Right atrium auricular region (tissue), 2 donors: ENCODE results near the gene SPRTN. TPM values are rescaled to one million over a fixed set of nuclear protein-coding genes. Genes with fewer than 3 reads are reported as not detected.
"Not testable (repeated sequence)": the region's sequence is repeated elsewhere in the genome, so short reads cannot be mapped to it uniquely, and the experiment has no call there.

Experiments used
- DNase-seq: peaks from one replicate; pipeline ENCODE4 v3.0.0-alpha.2; 2019; ENCODE audit warnings: low spot score
- H3K27ac ChIP-seq, 2 donors: fragments of 200-600 bp; sonication (generic); 1 replicate in 1 of 2; 2 replicates in 1 of 2; pipeline ENCODE4 v1.5.1; 2016 to 2019
- H3K27me3 ChIP-seq, 2 donors: fragments of 200-600 bp; sonication (generic); one replicate each; pipeline versions ENCODE4 v1.5.1 to v1.6.0; 2017 to 2019
- H3K36me3 ChIP-seq: fragments of 200-600 bp; sonication (generic); one replicate; pipeline ENCODE4 v1.5.1; 2016
- H3K4me1 ChIP-seq, 2 donors: fragments of 200-600 bp; sonication (generic); one replicate each; pipeline versions ENCODE4 v1.5.1 to v1.6.0; 2017 to 2019
- H3K4me3 ChIP-seq, 2 donors: fragments of 200-600 bp; sonication (generic); 1 replicate in 1 of 2; 2 replicates in 1 of 2; pipeline ENCODE4 v1.5.1; 2017 to 2019; ENCODE audit warnings: mild to moderate bottlenecking in 1 of 2, moderate library complexity in 1 of 2
- H3K9me3 ChIP-seq, 2 donors: fragments of 200-600 bp; sonication (generic); one replicate each; pipeline ENCODE4 v1.5.1; 2019
- CTCF ChIP-seq, 2 donors: fragments of 200-600 bp; sonication (generic); IDR thresholded peaks; one replicate each; pipeline ENCODE4 v1.5.1; 2019; ENCODE audit warnings: antibody characterized with exemption in 2 of 2
- total RNA-seq, 2 donors: library from RNA; depleted of rRNA; stranded (reverse); fragments of >200 nt; gene quantifications; one replicate each; pipeline ENCODE4 v1.1.0, GENCODE V29; 2016

Gene SPRTN
- total RNA-seq, 2 donors from 2014 or later: 8.9 to 9.1 TPM

GRCh38 chr1:231337472-231338269 is 422 bp upstream of the SPRTN start, which contains the start of gene EXOC8:
Gene EXOC8 (minus strand): TSS chr1:231337852. CDS start chr1:231337745, 107 bp downstream.
- H3K36me3 ChIP-seq: peaks cover 15% of the 10 kb centered on the region
- H3K4me3 ChIP-seq: peak within 1 kb of the TSS; percentile 79 to 89
- no peak for TF ChIP-seq CTCF (IDR thresholded peaks at IDR 0.05)
- H3K27ac ChIP-seq: peak within 1 kb of the TSS; percentile 89 to 96
- no peaks in the 10 kb centered on the region for H3K9me3 ChIP-seq
- no peaks in the 10 kb centered on the region for H3K27me3 ChIP-seq
- peaks cover 0 to 59% of the 10 kb centered on the region in 2 donors for H3K4me1 ChIP-seq
- peak; percentile 97 for DNase-seq

- no peak for TF ChIP-seq CTCF (IDR thresholded peaks at IDR 0.05)
- no peak overlapping the region for H3K4me3 ChIP-seq
- H3K36me3 ChIP-seq: peaks cover 4% of the 10 kb centered on the region
- no peaks in the 10 kb centered on the region for H3K27me3 ChIP-seq
- H3K4me1 ChIP-seq: peaks cover 0 to 31% of the 10 kb centered on the region in 2 donors
- H3K27ac ChIP-seq: no peak overlapping the region
- H3K9me3 ChIP-seq: no peaks in the 10 kb centered on the region
- no peak for DNase-seq
Measured at GRCh38 chr1:231340328-231341013, 2.4 kb downstream of the SPRTN start.

- Histone ChIP-seq H3K36me3 (peaks cover 42% of the 10 kb centered on the region), H3K27me3 (no peaks in the 10 kb centered on the region), H3K27ac (no peak overlapping the region), H3K4me1 (no peaks in the 10 kb centered on the region), H3K9me3 (no peaks in the 10 kb centered on the region), H3K4me3 (no peak overlapping the region)
- no peak for DNase-seq
- TF ChIP-seq CTCF (IDR thresholded peaks at IDR 0.05): no peak
Measured at GRCh38 chr1:231347961-231348360, 9.9 kb downstream of the SPRTN start.

GRCh38 chr1:231348442-231348841 is 10.3 kb downstream of the SPRTN start:
- H3K36me3 ChIP-seq: peaks cover 42% of the 10 kb centered on the region
- DNase-seq: no peak
- no peaks in the 10 kb centered on the region for H3K4me1 ChIP-seq
- H3K27me3 ChIP-seq: no peaks in the 10 kb centered on the region
- no peaks in the 10 kb centered on the region for H3K9me3 ChIP-seq
- H3K27ac ChIP-seq: no peak overlapping the region
- H3K4me3 ChIP-seq: no peak overlapping the region
- no peak for TF ChIP-seq CTCF (IDR thresholded peaks at IDR 0.05)

GRCh38 chr1:231348856-231349255 is 10.8 kb downstream of the SPRTN start:
- not testable (repeated sequence) for H3K4me1 ChIP-seq, H3K4me3 ChIP-seq, H3K27me3 ChIP-seq, DNase-seq, H3K27ac ChIP-seq, H3K9me3 ChIP-seq
- peaks cover 42% of the 10 kb centered on the region for H3K36me3 ChIP-seq

- H3K36me3 ChIP-seq: peaks cover 42% of the 10 kb centered on the region
- no peaks in the 10 kb centered on the region for H3K9me3 ChIP-seq
- no peaks in the 10 kb centered on the region for H3K27me3 ChIP-seq
- DNase-seq: no peak
- H3K4me3 ChIP-seq: no peak overlapping the region
- TF ChIP-seq CTCF (IDR thresholded peaks at IDR 0.05): no peak
- no peak overlapping the region for H3K27ac ChIP-seq
- no peaks in the 10 kb centered on the region for H3K4me1 ChIP-seq
Measured at GRCh38 chr1:231351816-231352215, 13.7 kb downstream of the SPRTN start.
